HG02970 (cell line): Measurements from ENCODE around the gene PPP5C.
"Not testable (repeated sequence)": the region's sequence is repeated elsewhere in the genome, so short reads cannot be mapped to it uniquely, and the experiment has no call there.

Source experiments
- ATAC-seq: cut with Tn5 transposase; IDR thresholded peaks from one replicate; pipeline ENCODE4 v1.9.1; 2021; ENCODE audit warnings: mild to moderate bottlenecking, moderate library complexity, moderate number of reproducible peaks; ENCODE audit not compliant: unreplicated experiment, low FRiP score

Gene PPP5C

GRCh38 chr19:46361915-46362314 lies 15.0 kb downstream of the PPP5C start:
- ATAC-seq, result no peak

- ATAC-seq, result no peak
Observed at GRCh38 chr19:46364359-46364758, 17.5 kb downstream of the PPP5C start.

- no peak for ATAC-seq
Observed at GRCh38 chr19:46365561-46365960, 18.7 kb downstream of the PPP5C start.

GRCh38 chr19:46366620-46367292 lies 19.9 kb downstream of the PPP5C start:
- ATAC-seq, result no peak

- no peak for ATAC-seq
Observed at GRCh38 chr19:46367426-46367825, 20.5 kb downstream of the PPP5C start.

- no peak for ATAC-seq
Observed at GRCh38 chr19:46368116-46368515, 21.2 kb downstream of the PPP5C start.

- ATAC-seq, result no peak
Observed at GRCh38 chr19:46369817-46370216, 22.9 kb downstream of the PPP5C start.

- no peak for ATAC-seq
Observed at GRCh38 chr19:46371371-46371901, 24.5 kb downstream of the PPP5C start.

- no peak for ATAC-seq
Observed at GRCh38 chr19:46372901-46373490, 26.1 kb downstream of the PPP5C start.

- ATAC-seq, result no peak
Observed at GRCh38 chr19:46373491-46374359, 26.8 kb downstream of the PPP5C start.

GRCh38 chr19:46374536-46375475 lies 27.9 kb downstream of the PPP5C start:
- no peak for ATAC-seq

GRCh38 chr19:46375476-46376067 lies 28.7 kb downstream of the PPP5C start:
- not testable (repeated sequence) for ATAC-seq

- ATAC-seq, result no peak
Observed at GRCh38 chr19:46376241-46377153, 29.6 kb downstream of the PPP5C start.

- ATAC-seq, result no peak
Observed at GRCh38 chr19:46378268-46378667, 31.4 kb downstream of the PPP5C start.

GRCh38 chr19:46380690-46381089 lies 33.8 kb downstream of the PPP5C start:
- no peak for ATAC-seq

GRCh38 chr19:46381346-46381745 lies 34.5 kb downstream of the PPP5C start:
- ATAC-seq, result no peak

GRCh38 chr19:46381756-46382345 lies 35.0 kb downstream of the PPP5C start:
- no peak for ATAC-seq

- no peak for ATAC-seq
Observed at GRCh38 chr19:46383171-46383815, 36.4 kb downstream of the PPP5C start.
